ENCODE measurements around the gene KCNN3.

KCNN3 gene

DNA sequence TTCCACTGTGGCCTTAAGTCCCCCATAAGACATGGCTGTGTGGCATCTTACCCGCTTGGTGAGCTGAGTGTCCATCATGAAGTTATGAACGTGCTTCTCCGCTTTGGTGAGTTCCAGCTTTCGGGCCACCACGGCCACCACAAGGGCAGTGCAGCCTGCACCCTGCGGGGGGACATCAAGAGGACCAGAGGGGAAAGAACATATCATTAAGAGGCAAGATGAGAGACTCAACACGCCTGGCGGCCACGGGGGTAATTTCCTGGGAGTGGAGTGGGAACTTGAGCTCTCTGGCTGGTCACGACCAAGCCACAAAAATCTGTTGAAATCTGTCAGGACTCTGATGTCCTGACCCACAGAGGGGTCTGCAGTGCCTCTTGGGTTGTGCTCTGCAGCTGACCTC, 144.2 kb downstream of the KCNN3 start:
- DNase-seq (ENCODE audit: low read depth in 1 of 2, low spot score in 1 of 2) = no peak
- Histone ChIP-seq H3K4me3 (replicated peaks; ENCODE audit: insufficient read depth, low read length) (no peak overlapping the region), H3K27ac (replicated peaks) (no peak overlapping the region), H3K27me3 (ENCODE audit: insufficient read depth, poor library complexity, severe bottlenecking) (no peaks in the 10 kb centered on the region)
- TF ChIP-seq, protein P1, sequence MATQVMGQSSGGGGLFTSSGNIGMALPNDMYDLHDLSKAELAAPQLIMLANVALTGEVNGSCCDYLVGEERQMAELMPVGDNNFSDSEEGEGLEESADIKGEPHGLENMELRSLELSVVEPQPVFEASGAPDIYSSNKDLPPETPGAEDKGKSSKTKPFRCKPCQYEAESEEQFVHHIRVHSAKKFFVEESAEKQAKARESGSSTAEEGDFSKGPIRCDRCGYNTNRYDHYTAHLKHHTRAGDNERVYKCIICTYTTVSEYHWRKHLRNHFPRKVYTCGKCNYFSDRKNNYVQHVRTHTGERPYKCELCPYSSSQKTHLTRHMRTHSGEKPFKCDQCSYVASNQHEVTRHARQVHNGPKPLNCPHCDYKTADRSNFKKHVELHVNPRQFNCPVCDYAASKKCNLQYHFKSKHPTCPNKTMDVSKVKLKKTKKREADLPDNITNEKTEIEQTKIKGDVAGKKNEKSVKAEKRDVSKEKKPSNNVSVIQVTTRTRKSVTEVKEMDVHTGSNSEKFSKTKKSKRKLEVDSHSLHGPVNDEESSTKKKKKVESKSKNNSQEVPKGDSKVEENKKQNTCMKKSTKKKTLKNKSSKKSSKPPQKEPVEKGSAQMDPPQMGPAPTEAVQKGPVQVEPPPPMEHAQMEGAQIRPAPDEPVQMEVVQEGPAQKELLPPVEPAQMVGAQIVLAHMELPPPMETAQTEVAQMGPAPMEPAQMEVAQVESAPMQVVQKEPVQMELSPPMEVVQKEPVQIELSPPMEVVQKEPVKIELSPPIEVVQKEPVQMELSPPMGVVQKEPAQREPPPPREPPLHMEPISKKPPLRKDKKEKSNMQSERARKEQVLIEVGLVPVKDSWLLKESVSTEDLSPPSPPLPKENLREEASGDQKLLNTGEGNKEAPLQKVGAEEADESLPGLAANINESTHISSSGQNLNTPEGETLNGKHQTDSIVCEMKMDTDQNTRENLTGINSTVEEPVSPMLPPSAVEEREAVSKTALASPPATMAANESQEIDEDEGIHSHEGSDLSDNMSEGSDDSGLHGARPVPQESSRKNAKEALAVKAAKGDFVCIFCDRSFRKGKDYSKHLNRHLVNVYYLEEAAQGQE (IDR thresholded peaks at IDR 0.05; ENCODE audit: insufficient replicate concordance, low read depth) = no peak
- TF ChIP-seq, protein P2, sequence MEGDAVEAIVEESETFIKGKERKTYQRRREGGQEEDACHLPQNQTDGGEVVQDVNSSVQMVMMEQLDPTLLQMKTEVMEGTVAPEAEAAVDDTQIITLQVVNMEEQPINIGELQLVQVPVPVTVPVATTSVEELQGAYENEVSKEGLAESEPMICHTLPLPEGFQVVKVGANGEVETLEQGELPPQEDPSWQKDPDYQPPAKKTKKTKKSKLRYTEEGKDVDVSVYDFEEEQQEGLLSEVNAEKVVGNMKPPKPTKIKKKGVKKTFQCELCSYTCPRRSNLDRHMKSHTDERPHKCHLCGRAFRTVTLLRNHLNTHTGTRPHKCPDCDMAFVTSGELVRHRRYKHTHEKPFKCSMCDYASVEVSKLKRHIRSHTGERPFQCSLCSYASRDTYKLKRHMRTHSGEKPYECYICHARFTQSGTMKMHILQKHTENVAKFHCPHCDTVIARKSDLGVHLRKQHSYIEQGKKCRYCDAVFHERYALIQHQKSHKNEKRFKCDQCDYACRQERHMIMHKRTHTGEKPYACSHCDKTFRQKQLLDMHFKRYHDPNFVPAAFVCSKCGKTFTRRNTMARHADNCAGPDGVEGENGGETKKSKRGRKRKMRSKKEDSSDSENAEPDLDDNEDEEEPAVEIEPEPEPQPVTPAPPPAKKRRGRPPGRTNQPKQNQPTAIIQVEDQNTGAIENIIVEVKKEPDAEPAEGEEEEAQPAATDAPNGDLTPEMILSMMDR (IDR thresholded peaks at IDR 0.05; ENCODE audit: insufficient read depth, low read length) = no peak
- TF ChIP-seq SPI1 (IDR thresholded peaks at IDR 0.05; ENCODE audit: borderline replicate concordance, low read depth) (no peak), POLR2AphosphoS5 (IDR thresholded peaks at IDR 0.05; ENCODE audit: low read depth) (no peak), GABPA (IDR thresholded peaks at IDR 0.05; ENCODE audit: low read depth) (no peak)

DNA sequence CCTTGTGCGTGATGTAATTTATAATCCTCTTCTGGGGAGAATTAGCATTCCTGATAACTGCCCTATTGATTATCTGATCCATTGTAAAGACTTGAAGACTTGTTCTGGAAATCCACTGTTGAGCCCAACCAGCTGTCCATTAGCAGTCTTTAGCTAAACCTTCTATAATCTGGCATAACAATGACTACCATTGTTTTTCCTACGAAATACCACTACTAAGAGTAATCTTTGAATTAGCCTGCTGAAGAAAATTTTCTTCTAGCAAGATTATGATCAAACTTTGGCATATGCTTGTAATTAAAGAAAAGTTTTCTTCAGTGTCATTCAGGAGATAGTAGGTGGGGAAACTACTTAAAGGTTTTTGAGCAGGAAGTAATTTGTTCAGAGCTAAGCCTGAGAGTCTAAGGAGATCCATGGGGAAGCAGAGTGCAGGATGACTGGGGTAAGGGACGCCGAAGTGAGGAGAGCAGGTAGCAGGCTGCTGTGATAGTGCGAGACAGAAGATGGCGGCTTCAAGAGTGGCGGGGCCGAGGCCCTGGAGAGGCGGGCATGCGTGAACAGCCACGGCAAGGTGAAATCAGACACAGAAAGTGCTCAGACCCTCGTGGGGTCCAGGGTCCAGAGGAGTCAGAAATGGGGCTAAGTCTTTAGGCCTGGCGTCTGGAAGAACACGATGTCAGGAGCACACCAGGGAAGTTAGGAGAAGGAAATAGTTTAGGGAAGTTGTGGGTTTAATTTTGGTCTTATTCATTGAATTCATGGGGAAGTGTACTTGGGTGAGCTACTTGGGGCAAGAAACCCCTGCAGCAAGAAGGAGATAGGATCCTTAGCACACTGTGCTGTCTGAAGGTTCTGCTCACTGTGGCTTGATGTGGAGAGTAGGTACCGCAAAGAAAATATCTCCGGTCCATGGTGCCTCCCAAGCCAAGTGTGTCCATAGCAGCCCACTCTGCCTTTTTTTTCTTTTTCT, 149.5 kb downstream of the KCNN3 start:
- DNase-seq (ENCODE audit: low read depth in 1 of 2, low spot score in 1 of 2) = peak in 1 of 2 experiments; percentile 60
- Histone ChIP-seq H3K27ac (replicated peaks) (no peak overlapping the region), H3K4me3 (replicated peaks; ENCODE audit: insufficient read depth, low read length) (no peak overlapping the region), H3K27me3 (ENCODE audit: insufficient read depth, poor library complexity, severe bottlenecking) (no peaks in the 10 kb centered on the region)
- TF ChIP-seq SPI1 (IDR thresholded peaks at IDR 0.05; ENCODE audit: borderline replicate concordance, low read depth) (peak; percentile 89), POLR2AphosphoS5 (IDR thresholded peaks at IDR 0.05; ENCODE audit: low read depth) (no peak), GABPA (IDR thresholded peaks at IDR 0.05; ENCODE audit: low read depth) (no peak)

DNA sequence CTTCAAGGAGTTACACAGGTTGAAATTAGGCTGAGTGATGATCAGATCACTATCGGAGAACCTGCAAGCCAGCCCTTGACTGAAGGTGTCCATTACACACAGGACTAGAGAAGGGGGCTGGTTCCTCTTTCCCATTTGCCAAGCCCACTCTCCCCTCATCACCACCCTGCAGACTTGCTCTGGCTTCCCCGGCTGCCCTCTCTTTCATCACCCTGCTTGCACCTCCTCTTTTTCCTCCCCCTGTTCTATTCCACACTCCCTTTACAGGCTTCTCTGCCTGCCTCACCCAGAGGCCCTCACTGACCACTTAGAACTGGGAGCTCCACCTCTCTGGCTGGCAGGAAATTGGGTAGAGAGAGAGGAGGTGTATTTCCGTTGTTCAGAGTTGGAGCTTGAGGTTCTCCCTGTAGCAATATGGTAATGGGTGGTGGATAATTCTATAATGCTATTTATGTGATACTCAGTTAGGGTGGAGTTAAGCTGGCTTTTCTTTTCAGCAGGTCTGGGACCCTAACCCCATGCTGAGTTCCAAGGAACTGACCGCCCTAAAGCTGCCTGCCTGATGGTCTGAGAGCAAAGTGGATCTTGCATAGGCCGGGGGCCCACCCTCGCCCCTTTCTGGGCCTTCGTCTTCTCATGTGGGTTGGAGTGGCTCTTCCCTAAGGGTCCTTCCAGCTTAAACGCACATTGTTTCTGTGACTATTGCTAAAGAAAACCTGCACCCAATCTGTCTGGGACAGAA, 150.3 kb downstream of the KCNN3 start:
- TF ChIP-seq, protein P2 (IDR thresholded peaks at IDR 0.05; ENCODE audit: insufficient read depth, low read length) = no peak
- TF ChIP-seq GABPA (IDR thresholded peaks at IDR 0.05; ENCODE audit: low read depth) (no peak), SPI1 (IDR thresholded peaks at IDR 0.05; ENCODE audit: borderline replicate concordance, low read depth) (no peak), POLR2AphosphoS5 (IDR thresholded peaks at IDR 0.05; ENCODE audit: low read depth) (no peak)
- TF ChIP-seq, protein P1 (IDR thresholded peaks at IDR 0.05; ENCODE audit: insufficient replicate concordance, low read depth) = no peak
- Histone ChIP-seq H3K4me3 (replicated peaks; ENCODE audit: insufficient read depth, low read length) (no peak overlapping the region), H3K27me3 (ENCODE audit: insufficient read depth, poor library complexity, severe bottlenecking) (no peaks in the 10 kb centered on the region), H3K27ac (replicated peaks) (no peak overlapping the region)
- DNase-seq (ENCODE audit: low read depth in 1 of 2, low spot score in 1 of 2) = peak in 1 of 2 experiments; percentile 37

DNA sequence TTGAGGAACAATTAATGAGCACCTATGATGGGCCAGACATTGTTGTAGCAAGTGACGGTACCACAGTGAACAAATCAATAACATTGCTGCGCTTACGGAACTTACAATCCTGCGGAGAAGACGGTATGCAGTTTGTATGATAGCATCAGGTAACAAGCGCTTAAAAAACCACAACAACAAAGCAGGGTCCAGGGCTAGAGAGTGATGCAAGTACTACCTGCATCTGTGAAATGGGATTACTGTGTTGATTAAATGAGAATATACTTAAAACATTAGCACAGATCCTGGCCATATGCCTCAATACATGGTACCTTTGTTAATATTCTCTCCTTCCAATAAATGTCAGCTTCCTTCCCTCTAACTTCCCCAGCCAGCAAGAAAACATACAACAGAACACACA, 151.5 kb downstream of the KCNN3 start:
- no peak for DNase-seq (ENCODE audit: low read depth in 1 of 2, low spot score in 1 of 2)
- Histone ChIP-seq H3K27me3 (ENCODE audit: insufficient read depth, poor library complexity, severe bottlenecking) (no peaks in the 10 kb centered on the region), H3K27ac (replicated peaks) (no peak overlapping the region), H3K4me3 (replicated peaks; ENCODE audit: insufficient read depth, low read length) (no peak overlapping the region)
- TF ChIP-seq, protein P1 (IDR thresholded peaks at IDR 0.05; ENCODE audit: insufficient replicate concordance, low read depth) = no peak
- TF ChIP-seq, protein P2 (IDR thresholded peaks at IDR 0.05; ENCODE audit: insufficient read depth, low read length) = no peak
- TF ChIP-seq SPI1 (IDR thresholded peaks at IDR 0.05; ENCODE audit: borderline replicate concordance, low read depth) (no peak), GABPA (IDR thresholded peaks at IDR 0.05; ENCODE audit: low read depth) (no peak)
